GM12878 (cell line): ENCODE results near the gene SPOCD1.

Experiments
- CTCF ChIP-seq, 3 experiments: IDR thresholded peaks in 2 of 3; conservative IDR thresholded peaks in 1 of 3; 2 replicates each; pipeline ENCODE4 v1.5.1; 2011; ENCODE audit warnings: low read depth in 3 of 3, low read length in 3 of 3, mild to moderate bottlenecking in 3 of 3, control low read depth in 2 of 3, moderate library complexity in 2 of 3, inconsistent platforms in 1 of 3, mixed read lengths in 1 of 3; ENCODE audit not compliant: control insufficient read depth in 2 of 3, insufficient read depth in 1 of 3; ENCODE audit errors: extremely low read depth in 1 of 3
- ZBED1 ChIP-seq: IDR thresholded peaks from 2 replicates; pipeline ENCODE4 v1.6.1; 2016; ENCODE audit warnings: borderline replicate concordance

GRCh38 chr1:31787786-31788137 is 28.1 kb downstream of the SPOCD1 start:
- TF ChIP-seq ZBED1 (no peak), CTCF (IDR thresholded peaks at IDR 0.05 in 2 of 3, conservative IDR thresholded peaks at IDR 0.05 in 1 of 3; ENCODE audit: control insufficient read depth in 2 of 3, extremely low read depth in 1 of 3, insufficient read depth in 1 of 3, low read depth in 3 of 3, low read length in 3 of 3) (no peak)
